Neutrophil (primary cell): ENCODE measurements around the gene RIOK1.
"Not testable (repeated sequence)": the region's sequence is repeated elsewhere in the genome, so short reads cannot be mapped to it uniquely, and the experiment has no call there.

Source experiments
- H3K27ac ChIP-seq: fragments of 200-600 bp; sonication (generic); 2 replicates; pipeline ENCODE4 v1.5.1; 2016; ENCODE audit warnings: mild to moderate bottlenecking, moderate library complexity
- H3K27me3 ChIP-seq: fragments of 200-600 bp; sonication (generic); 2 replicates; pipeline ENCODE4 v1.6.0; 2016; ENCODE audit warnings: mild to moderate bottlenecking
- H3K36me3 ChIP-seq: fragments of 200-600 bp; sonication (generic); 2 replicates; pipeline ENCODE4 v1.5.1; 2017
- H3K4me1 ChIP-seq, 2 experiments: fragments of 200-600 bp in 1 of 2; sonication (generic) in 1 of 2; 1 replicate in 1 of 2; 2 replicates in 1 of 2; pipeline versions ENCODE4 v1.5.1 to v1.6.1; 2013 to 2016; ENCODE audit warnings: low read depth in 1 of 2, low read length in 1 of 2, mild to moderate bottlenecking in 1 of 2, moderate library complexity in 1 of 2; ENCODE audit not compliant: control insufficient read depth in 1 of 2, insufficient read depth in 1 of 2
- H3K4me3 ChIP-seq, 2 experiments: fragments of 200-600 bp in 1 of 2; sonication (generic) in 1 of 2; 1 replicate in 1 of 2; 2 replicates in 1 of 2; pipeline ENCODE4 v1.5.1; 2013 to 2016; ENCODE audit warnings: low read depth in 1 of 2, low read length in 1 of 2, mild to moderate bottlenecking in 1 of 2, moderate library complexity in 1 of 2
- H3K9me3 ChIP-seq: fragments of 200-600 bp; sonication (generic); 2 replicates; pipeline ENCODE4 v1.5.1; 2016
- TF ChIP-seq, protein P1 (sequence below): fragments of 200-600 bp; sonication (generic); IDR thresholded peaks from 2 replicates; pipeline ENCODE4 v1.5.1; 2016; ENCODE audit warnings: antibody characterized with exemption

The RIOK1 gene

DNA sequence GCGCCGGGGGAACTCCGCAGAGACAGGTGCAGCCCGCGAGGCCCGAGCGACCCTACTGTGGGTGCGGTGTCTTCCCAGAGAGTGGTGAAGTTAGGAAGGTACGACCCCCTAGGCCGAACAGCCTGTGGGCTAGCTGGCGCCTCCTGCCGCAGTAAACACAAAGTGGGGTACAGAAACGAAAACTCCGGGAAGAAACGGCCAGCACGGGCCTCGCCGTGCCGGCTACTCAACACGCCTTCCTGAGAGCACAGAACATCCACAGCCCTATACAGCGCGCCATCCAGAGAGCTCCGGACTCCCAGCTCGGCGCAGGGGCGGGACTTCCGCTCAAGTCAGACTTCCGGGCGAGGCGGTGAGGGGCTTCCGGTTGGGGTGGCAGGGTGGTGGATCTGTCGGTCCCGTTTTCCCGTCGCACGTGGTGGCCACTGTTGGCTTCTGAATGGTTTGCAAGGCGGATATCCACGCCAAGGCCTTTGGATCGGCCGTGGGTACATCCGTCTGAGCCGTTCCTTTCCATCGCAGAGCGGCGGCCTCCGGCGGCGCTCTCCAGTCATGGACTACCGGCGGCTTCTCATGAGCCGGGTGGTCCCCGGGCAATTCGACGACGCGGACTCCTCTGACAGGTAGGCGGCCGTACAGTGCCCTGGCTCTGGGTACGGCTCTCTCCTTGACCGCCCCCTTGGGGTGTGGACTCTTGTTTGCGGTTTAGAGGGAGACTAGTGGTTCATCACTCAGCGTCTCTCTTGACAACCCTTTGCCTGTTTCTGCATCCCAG lies at the start of gene RIOK1, which contains the start of gene CAGE1:
TSS of gene RIOK1 (plus strand) at position 358 of the 775 bp plus-strand sequence. CDS start at position 553, 195 bp downstream.
TSS of gene CAGE1 (minus strand) at position 292 of the 775 bp plus-strand sequence. CDS start 2,569 bp downstream, outside the sequence.
- TF ChIP-seq, protein P1, sequence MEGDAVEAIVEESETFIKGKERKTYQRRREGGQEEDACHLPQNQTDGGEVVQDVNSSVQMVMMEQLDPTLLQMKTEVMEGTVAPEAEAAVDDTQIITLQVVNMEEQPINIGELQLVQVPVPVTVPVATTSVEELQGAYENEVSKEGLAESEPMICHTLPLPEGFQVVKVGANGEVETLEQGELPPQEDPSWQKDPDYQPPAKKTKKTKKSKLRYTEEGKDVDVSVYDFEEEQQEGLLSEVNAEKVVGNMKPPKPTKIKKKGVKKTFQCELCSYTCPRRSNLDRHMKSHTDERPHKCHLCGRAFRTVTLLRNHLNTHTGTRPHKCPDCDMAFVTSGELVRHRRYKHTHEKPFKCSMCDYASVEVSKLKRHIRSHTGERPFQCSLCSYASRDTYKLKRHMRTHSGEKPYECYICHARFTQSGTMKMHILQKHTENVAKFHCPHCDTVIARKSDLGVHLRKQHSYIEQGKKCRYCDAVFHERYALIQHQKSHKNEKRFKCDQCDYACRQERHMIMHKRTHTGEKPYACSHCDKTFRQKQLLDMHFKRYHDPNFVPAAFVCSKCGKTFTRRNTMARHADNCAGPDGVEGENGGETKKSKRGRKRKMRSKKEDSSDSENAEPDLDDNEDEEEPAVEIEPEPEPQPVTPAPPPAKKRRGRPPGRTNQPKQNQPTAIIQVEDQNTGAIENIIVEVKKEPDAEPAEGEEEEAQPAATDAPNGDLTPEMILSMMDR, result no peak
- H3K27ac ChIP-seq, result peak within 1 kb of the TSS; percentile 87
- no peaks in the 10 kb centered on the region for H3K9me3 ChIP-seq
- H3K4me3 ChIP-seq, result peak within 1 kb of the TSS; percentile 93 to 95
- no peaks in the 10 kb centered on the region for H3K27me3 ChIP-seq
- H3K4me1 ChIP-seq, result peaks cover 18 to 29% of the 10 kb centered on the region in 2 experiments
- peaks cover 9% of the 10 kb centered on the region for H3K36me3 ChIP-seq

GRCh38 chr6:7341271-7341670 lies 48.3 kb upstream of the RIOK1 start:
- no peak overlapping the region for H3K4me3 ChIP-seq
- H3K27me3 ChIP-seq, result no peaks in the 10 kb centered on the region
- TF ChIP-seq, protein P1, result no peak
- H3K9me3 ChIP-seq, result no peaks in the 10 kb centered on the region
- H3K27ac ChIP-seq, result no peak overlapping the region
- peaks cover 0 to 4% of the 10 kb centered on the region in 2 experiments for H3K4me1 ChIP-seq
- no peaks in the 10 kb centered on the region for H3K36me3 ChIP-seq

DNA sequence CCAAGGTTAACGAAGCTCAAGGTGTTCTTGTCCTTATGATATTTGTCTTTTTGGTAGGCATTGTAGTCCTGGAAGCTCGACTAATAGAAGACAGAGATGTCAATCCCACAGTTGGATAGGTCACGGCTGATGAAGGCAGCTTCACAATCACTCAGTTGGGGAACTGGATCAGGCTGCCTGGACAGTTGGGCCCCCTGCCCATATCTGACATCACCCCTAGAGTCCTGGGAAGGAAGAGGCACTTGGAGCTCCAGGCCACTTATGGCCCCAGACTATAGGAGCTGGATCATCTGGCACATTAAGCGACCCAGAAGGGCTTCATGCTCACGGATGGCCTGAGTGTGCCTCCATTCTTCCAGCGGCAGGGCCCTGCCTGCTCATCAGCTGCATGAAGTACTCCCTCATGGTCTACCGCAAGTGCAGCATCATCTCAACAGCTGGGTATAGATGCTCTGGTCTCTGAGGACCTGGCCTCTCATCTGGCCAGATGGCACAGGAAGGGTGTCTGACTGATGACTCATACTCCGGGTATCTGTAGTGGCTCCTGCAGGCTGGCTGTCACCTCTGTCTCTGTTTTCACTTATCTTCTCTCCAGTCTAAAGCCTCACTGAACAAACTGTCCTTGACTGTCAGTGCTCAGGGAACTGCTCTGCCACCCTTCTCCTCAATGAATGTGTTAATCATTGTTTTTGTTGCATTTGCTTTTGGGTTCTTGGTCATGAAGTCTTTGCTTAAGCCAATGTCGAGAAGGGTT lies 47.4 kb upstream of the RIOK1 start:
- no peak overlapping the region for H3K27ac ChIP-seq
- TF ChIP-seq, protein P1, result no peak
- H3K36me3 ChIP-seq, result no peaks in the 10 kb centered on the region
- peaks cover 0 to 4% of the 10 kb centered on the region in 2 experiments for H3K4me1 ChIP-seq
- no peak overlapping the region for H3K4me3 ChIP-seq
- no peaks in the 10 kb centered on the region for H3K9me3 ChIP-seq
- no peaks in the 10 kb centered on the region for H3K27me3 ChIP-seq

- H3K27me3 ChIP-seq, result no peaks in the 10 kb centered on the region
- H3K4me3 ChIP-seq, result no peak overlapping the region
- H3K27ac ChIP-seq, result no peak overlapping the region
- TF ChIP-seq, protein P1, result no peak
- no peaks in the 10 kb centered on the region for H3K9me3 ChIP-seq
- H3K36me3 ChIP-seq, result no peaks in the 10 kb centered on the region
- peaks cover 0 to 4% of the 10 kb centered on the region in 2 experiments for H3K4me1 ChIP-seq
Observed at GRCh38 chr6:7343546-7344475, 45.8 kb upstream of the RIOK1 start.

DNA sequence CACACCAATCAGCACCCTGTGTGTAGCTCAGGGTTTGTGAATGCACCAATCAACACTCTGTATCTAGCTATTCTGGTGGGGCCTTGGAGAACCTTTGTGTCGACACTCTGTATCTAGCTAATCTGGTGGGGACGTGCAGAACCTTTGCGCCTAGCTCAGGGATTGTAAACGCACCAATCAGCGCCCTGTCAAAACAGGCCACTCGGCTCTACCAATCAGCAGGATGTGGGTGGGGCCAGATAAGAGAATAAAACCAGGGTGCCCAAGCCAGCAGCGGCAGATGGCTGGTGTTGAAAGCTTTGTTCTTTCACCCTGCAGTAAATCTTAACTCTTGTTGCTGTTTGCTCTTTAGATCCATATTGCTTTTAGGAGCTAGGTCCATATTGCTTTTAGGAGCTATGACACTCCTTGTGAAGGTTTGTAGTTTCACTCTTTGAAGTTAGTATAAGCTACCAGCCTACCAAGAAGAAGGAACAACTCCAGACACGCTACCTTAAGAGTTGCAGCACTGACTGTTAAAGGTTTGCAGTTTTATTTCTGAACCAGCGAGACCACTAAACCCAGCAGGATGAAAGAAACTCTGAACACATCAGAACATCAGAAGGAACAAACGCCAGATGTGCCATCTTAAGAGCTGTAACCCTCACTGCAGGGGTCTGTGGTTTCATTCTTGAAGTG lies 44.7 kb upstream of the RIOK1 start:
- not testable (repeated sequence) for H3K4me1 ChIP-seq, H3K36me3 ChIP-seq, H3K4me3 ChIP-seq, H3K9me3 ChIP-seq, H3K27me3 ChIP-seq, H3K27ac ChIP-seq

DNA sequence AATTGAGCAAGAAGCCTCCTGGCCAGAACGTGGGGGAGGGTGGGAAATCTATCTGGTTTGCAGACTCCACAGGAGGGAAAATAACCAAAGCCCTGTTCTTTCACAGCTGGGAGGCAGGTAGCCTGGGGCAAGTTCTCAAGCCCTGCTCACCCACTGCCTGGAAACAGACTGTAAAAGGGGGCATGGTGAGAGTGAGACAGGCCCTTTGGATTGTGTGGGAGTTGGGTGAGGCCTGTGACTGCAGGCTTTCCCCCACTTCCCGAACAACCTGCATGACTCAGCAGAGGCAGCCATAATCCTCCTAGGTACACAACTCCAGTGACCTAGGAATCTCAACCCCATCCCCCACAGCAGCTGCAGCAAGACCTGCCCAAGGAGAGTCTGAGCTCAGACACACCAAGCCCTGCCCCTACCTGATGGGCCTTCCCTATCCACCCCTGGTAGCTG lies 42.0 kb upstream of the RIOK1 start:
- not testable (repeated sequence) for H3K27me3 ChIP-seq, H3K4me1 ChIP-seq, H3K36me3 ChIP-seq, H3K9me3 ChIP-seq, H3K27ac ChIP-seq, H3K4me3 ChIP-seq

GRCh38 chr6:7350591-7350990 lies 39.0 kb upstream of the RIOK1 start:
- not testable (repeated sequence) for H3K4me3 ChIP-seq, H3K36me3 ChIP-seq, H3K9me3 ChIP-seq, H3K4me1 ChIP-seq, H3K27ac ChIP-seq
- peaks cover 16% of the 10 kb centered on the region for H3K27me3 ChIP-seq

- not testable (repeated sequence) for H3K9me3 ChIP-seq, H3K36me3 ChIP-seq, H3K27ac ChIP-seq, H3K4me1 ChIP-seq, H3K4me3 ChIP-seq
- peaks cover 16% of the 10 kb centered on the region for H3K27me3 ChIP-seq
Observed at GRCh38 chr6:7351916-7352315, 37.7 kb upstream of the RIOK1 start.
